Measurements from ENCODE around the gene ZNF433.

ZNF433 gene

DNA sequence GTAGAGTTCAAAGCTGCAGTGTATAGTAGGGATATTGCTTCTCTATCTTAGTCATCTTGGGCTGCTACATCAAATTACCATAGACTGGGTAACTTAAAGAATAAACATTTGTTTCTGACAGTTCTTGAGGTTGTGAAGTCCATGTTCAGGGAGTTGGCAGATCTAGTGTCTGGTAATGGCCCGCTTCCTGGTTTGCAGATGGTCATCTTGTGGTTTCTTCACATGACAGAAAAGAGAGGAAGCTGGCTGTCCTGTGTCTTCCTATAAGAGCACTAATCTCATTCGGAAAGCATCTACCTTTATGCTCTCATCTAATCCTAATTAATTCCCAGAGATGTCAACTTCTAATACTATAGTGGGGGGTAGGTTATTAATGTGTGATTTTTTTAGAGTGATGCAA is 64.4 kb downstream of the ZNF433 start:
- TF ChIP-seq SPI1 (IDR thresholded peaks at IDR 0.05; ENCODE audit: borderline replicate concordance, low read depth) (no peak), CTCF (IDR thresholded peaks at IDR 0.05; ENCODE audit: insufficient read depth, low read length) (no peak), GABPA (IDR thresholded peaks at IDR 0.05; ENCODE audit: low read depth) (no peak), POLR2AphosphoS5 (IDR thresholded peaks at IDR 0.05; ENCODE audit: low read depth) (no peak)
- TF ChIP-seq, protein P1, sequence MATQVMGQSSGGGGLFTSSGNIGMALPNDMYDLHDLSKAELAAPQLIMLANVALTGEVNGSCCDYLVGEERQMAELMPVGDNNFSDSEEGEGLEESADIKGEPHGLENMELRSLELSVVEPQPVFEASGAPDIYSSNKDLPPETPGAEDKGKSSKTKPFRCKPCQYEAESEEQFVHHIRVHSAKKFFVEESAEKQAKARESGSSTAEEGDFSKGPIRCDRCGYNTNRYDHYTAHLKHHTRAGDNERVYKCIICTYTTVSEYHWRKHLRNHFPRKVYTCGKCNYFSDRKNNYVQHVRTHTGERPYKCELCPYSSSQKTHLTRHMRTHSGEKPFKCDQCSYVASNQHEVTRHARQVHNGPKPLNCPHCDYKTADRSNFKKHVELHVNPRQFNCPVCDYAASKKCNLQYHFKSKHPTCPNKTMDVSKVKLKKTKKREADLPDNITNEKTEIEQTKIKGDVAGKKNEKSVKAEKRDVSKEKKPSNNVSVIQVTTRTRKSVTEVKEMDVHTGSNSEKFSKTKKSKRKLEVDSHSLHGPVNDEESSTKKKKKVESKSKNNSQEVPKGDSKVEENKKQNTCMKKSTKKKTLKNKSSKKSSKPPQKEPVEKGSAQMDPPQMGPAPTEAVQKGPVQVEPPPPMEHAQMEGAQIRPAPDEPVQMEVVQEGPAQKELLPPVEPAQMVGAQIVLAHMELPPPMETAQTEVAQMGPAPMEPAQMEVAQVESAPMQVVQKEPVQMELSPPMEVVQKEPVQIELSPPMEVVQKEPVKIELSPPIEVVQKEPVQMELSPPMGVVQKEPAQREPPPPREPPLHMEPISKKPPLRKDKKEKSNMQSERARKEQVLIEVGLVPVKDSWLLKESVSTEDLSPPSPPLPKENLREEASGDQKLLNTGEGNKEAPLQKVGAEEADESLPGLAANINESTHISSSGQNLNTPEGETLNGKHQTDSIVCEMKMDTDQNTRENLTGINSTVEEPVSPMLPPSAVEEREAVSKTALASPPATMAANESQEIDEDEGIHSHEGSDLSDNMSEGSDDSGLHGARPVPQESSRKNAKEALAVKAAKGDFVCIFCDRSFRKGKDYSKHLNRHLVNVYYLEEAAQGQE (IDR thresholded peaks at IDR 0.05; ENCODE audit: insufficient replicate concordance, low read depth) = no peak
- peak in 1 of 2 experiments; percentile 28 for DNase-seq (ENCODE audit: low read depth in 1 of 2, low spot score in 1 of 2)
- no peak overlapping the region for H3K27ac ChIP-seq (replicated peaks)
- no peak overlapping the region for H3K4me3 ChIP-seq (replicated peaks; ENCODE audit: insufficient read depth, low read length)
- no peaks in the 10 kb centered on the region for H3K27me3 ChIP-seq (ENCODE audit: insufficient read depth, poor library complexity, severe bottlenecking)

DNA sequence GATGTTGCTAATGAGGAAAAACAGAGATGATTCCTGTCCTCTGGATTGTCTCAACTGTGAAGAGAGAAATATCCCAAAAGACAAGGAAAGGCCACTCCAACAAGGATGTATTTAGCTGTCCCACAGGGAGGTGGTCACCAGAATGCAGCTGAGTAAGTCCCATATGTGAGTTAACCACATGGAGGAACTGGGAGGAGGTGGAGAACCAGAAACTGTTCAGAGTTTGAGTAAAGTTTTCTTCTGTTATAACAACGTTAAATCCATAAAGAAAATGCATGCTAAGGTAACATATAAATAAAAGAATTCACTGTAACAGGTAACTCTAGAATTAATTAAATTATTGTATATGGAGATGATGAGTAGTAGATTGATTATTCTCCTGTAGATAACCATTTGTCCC is 65.3 kb downstream of the ZNF433 start:
- TF ChIP-seq GABPA (IDR thresholded peaks at IDR 0.05; ENCODE audit: low read depth) (no peak), CTCF (IDR thresholded peaks at IDR 0.05; ENCODE audit: insufficient read depth, low read length) (no peak), SPI1 (IDR thresholded peaks at IDR 0.05; ENCODE audit: borderline replicate concordance, low read depth) (no peak), POLR2AphosphoS5 (IDR thresholded peaks at IDR 0.05; ENCODE audit: low read depth) (no peak)
- TF ChIP-seq, protein P1 (IDR thresholded peaks at IDR 0.05; ENCODE audit: insufficient replicate concordance, low read depth) = no peak
- H3K27ac ChIP-seq (replicated peaks) = no peak overlapping the region
- H3K27me3 ChIP-seq (ENCODE audit: insufficient read depth, poor library complexity, severe bottlenecking) = no peaks in the 10 kb centered on the region
- H3K4me3 ChIP-seq (replicated peaks; ENCODE audit: insufficient read depth, low read length) = no peak overlapping the region
- DNase-seq (ENCODE audit: low read depth in 1 of 2, low spot score in 1 of 2) = no peak

- H3K27ac ChIP-seq (replicated peaks) = peak within 1 kb of the TSS; percentile 83
- no peaks in the 10 kb centered on the region for H3K27me3 ChIP-seq (ENCODE audit: insufficient read depth, poor library complexity, severe bottlenecking)
- peak in 1 of 2 experiments; percentile 90 for DNase-seq (ENCODE audit: low read depth in 1 of 2, low spot score in 1 of 2)
- TF ChIP-seq SPI1 (IDR thresholded peaks at IDR 0.05; ENCODE audit: borderline replicate concordance, low read depth) (no peak), POLR2AphosphoS5 (IDR thresholded peaks at IDR 0.05; ENCODE audit: low read depth) (no peak), GABPA (IDR thresholded peaks at IDR 0.05; ENCODE audit: low read depth) (no peak), CTCF (IDR thresholded peaks at IDR 0.05; ENCODE audit: insufficient read depth, low read length) (no peak)
- TF ChIP-seq, protein P1 (IDR thresholded peaks at IDR 0.05; ENCODE audit: insufficient replicate concordance, low read depth) = no peak
- no peak within 1 kb of the TSS for H3K4me3 ChIP-seq (replicated peaks; ENCODE audit: insufficient read depth, low read length)
These were observed 70.4 kb downstream of the ZNF433 start, which contains the start of gene ZNF763 for GRCh38 chr19:11964858-11965645. TSS of gene ZNF763 (plus strand) at chr19:11965040. CDS start at chr19:11965209, 169 bp downstream.
